ENCODE measurements around the gene CFAP46. TPM values are rescaled to one million over a fixed set of nuclear protein-coding genes. Genes with fewer than 3 reads are reported as not detected.

The CFAP46 gene
- total RNA-seq = under 1 TPM in 1 of 5 experiments, not detected in 4; 0.05 TPM
- polyA plus RNA-seq = not detected
- not detected for total RNA-seq

- DNase-seq (peak in 1 of 9 donors; percentile 14), ATAC-seq (no peak)
- POLR2A ChIA-PET = no interaction called here
- H3K9me3 ChIP-seq (ENCODE audit: control insufficient read depth in 2 of 3, low read length in 3 of 3) = no peaks in the 10 kb centered on the region
- no peaks in the 10 kb centered on the region for H3K36me3 ChIP-seq (ENCODE audit: control insufficient read depth in 2 of 3, insufficient read depth in 3 of 3, low read length in 3 of 3)
- no peaks in the 10 kb centered on the region for H3K4me1 ChIP-seq (ENCODE audit: control insufficient read depth in 2 of 2, insufficient read depth in 2 of 2, low read length in 2 of 2)
- Mint-ChIP-seq H3K4me3 (peak within 1 kb of the TSS; percentile 9 to 91 (median 80)), H3K27ac (peak within 1 kb of the TSS in 2 of 9 donors; percentile 53 to 69), H3K4me1 (peaks cover 0 to 10% (median 5%) of the 10 kb centered on the region in 7 donors), H3K36me3 (peaks cover 0 to 4% (median 0%) of the 10 kb centered on the region in 5 donors), H3K9me3 (peaks cover 0 to 2% (median 0%) of the 10 kb centered on the region in 11 donors), H3K27me3 (peaks cover 41 to 74% (median 53%) of the 10 kb centered on the region in 5 donors)
- no peak within 1 kb of the TSS for H3K27ac ChIP-seq (ENCODE audit: low read depth, low read length)
- CTCF ChIA-PET = no interaction called here
- peak within 1 kb of the TSS; percentile 17 for H3K4me3 ChIP-seq (ENCODE audit: low read length)
- intact Hi-C loops (cut with micrococcal nuclease) = loop anchor here (5.0 kb wide), 3 partner anchors 200 to 385 kb away; no protein-coding TSS in a partner anchor
- no peaks in the 10 kb centered on the region for H3K27me3 ChIP-seq (ENCODE audit: control insufficient read depth in 2 of 2, insufficient read depth in 2 of 2, low read length in 2 of 2)
Measured at GRCh38 chr10:132942101-132943057, at the start of gene CFAP46. CFAP46 (minus strand) TSS chr10:132942570; CDS start chr10:132942484, 86 bp downstream.

- CTCF ChIA-PET = no interaction called here
- no peak for ATAC-seq
- Mint-ChIP-seq H3K9me3 (no peaks in the 10 kb centered on the region), H3K27ac (no peak overlapping the region), H3K4me1 (no peaks in the 10 kb centered on the region), H3K4me3 (no peak overlapping the region), H3K36me3 (no peaks in the 10 kb centered on the region), H3K27me3 (peaks cover 0 to 5% (median 2%) of the 10 kb centered on the region in 5 donors)
- intact Hi-C loops (cut with micrococcal nuclease) = no loop called here
- POLR2A ChIA-PET = no interaction called here
- no peaks in the 10 kb centered on the region for H3K4me1 ChIP-seq (ENCODE audit: control insufficient read depth in 2 of 2, insufficient read depth in 2 of 2, low read length in 2 of 2)
- no peaks in the 10 kb centered on the region for H3K36me3 ChIP-seq (ENCODE audit: control insufficient read depth in 2 of 3, insufficient read depth in 3 of 3, low read length in 3 of 3)
- H3K27me3 ChIP-seq (ENCODE audit: control insufficient read depth in 2 of 2, insufficient read depth in 2 of 2, low read length in 2 of 2) = no peaks in the 10 kb centered on the region
- H3K4me3 ChIP-seq (ENCODE audit: low read length) = no peak overlapping the region
- no peak for DNase-seq
- no peaks in the 10 kb centered on the region for H3K9me3 ChIP-seq (ENCODE audit: control insufficient read depth in 2 of 3, low read length in 3 of 3)
- no peak overlapping the region for H3K27ac ChIP-seq (ENCODE audit: low read depth, low read length)
Measured at GRCh38 chr10:132991706-132992432, 49.5 kb upstream of the CFAP46 start.

- Mint-ChIP-seq H3K27ac (no peak overlapping the region), H3K4me3 (no peak overlapping the region), H3K4me1 (no peaks in the 10 kb centered on the region), H3K27me3 (peaks cover 0 to 2% (median 0%) of the 10 kb centered on the region in 5 donors), H3K36me3 (no peaks in the 10 kb centered on the region), H3K9me3 (no peaks in the 10 kb centered on the region)
- Histone ChIP-seq H3K4me1 (ENCODE audit: control insufficient read depth in 2 of 2, insufficient read depth in 2 of 2, low read length in 2 of 2) (no peaks in the 10 kb centered on the region), H3K9me3 (ENCODE audit: control insufficient read depth in 2 of 3, low read length in 3 of 3) (no peaks in the 10 kb centered on the region), H3K27me3 (ENCODE audit: control insufficient read depth in 2 of 2, insufficient read depth in 2 of 2, low read length in 2 of 2) (no peaks in the 10 kb centered on the region), H3K4me3 (ENCODE audit: low read length) (no peak overlapping the region), H3K36me3 (ENCODE audit: control insufficient read depth in 2 of 3, insufficient read depth in 3 of 3, low read length in 3 of 3) (no peaks in the 10 kb centered on the region), H3K27ac (ENCODE audit: low read depth, low read length) (no peak overlapping the region)
- intact Hi-C loops (cut with micrococcal nuclease) = no loop called here
- ChIA-PET CTCF (no interaction called here), POLR2A (no interaction called here)
- ATAC-seq = no peak
- no peak for DNase-seq
Measured at GRCh38 chr10:132990684-132991545, 48.5 kb upstream of the CFAP46 start.

- intact Hi-C loops (cut with micrococcal nuclease) = no loop called here
- DNase-seq (no peak), ATAC-seq (no peak)
- CTCF ChIA-PET = no interaction called here
- H3K27ac Mint-ChIP-seq = no peak overlapping the region
- no peaks in the 10 kb centered on the region for H3K27me3 ChIP-seq (ENCODE audit: control insufficient read depth in 2 of 2, insufficient read depth in 2 of 2, low read length in 2 of 2)
- H3K4me3 ChIP-seq (ENCODE audit: low read length) = no peak overlapping the region
- POLR2A ChIA-PET = no interaction called here
- no peaks in the 10 kb centered on the region for H3K4me1 Mint-ChIP-seq
- H3K4me1 ChIP-seq (ENCODE audit: control insufficient read depth in 2 of 2, insufficient read depth in 2 of 2, low read length in 2 of 2) = no peaks in the 10 kb centered on the region
- no peaks in the 10 kb centered on the region for H3K36me3 ChIP-seq (ENCODE audit: control insufficient read depth in 2 of 3, insufficient read depth in 3 of 3, low read length in 3 of 3)
- peaks cover 0 to 5% (median 0%) of the 10 kb centered on the region in 5 donors for H3K27me3 Mint-ChIP-seq
- H3K9me3 ChIP-seq (ENCODE audit: control insufficient read depth in 2 of 3, low read length in 3 of 3) = no peaks in the 10 kb centered on the region
- no peaks in the 10 kb centered on the region for H3K36me3 Mint-ChIP-seq
- no peak overlapping the region for H3K4me3 Mint-ChIP-seq
- H3K9me3 Mint-ChIP-seq = no peaks in the 10 kb centered on the region
- no peak overlapping the region for H3K27ac ChIP-seq (ENCODE audit: low read depth, low read length)
Measured at GRCh38 chr10:132989476-132990415, 47.4 kb upstream of the CFAP46 start.

GRCh38 chr10:132988988-132989387, 46.6 kb upstream of the CFAP46 start:
- H3K4me3 ChIP-seq (ENCODE audit: low read length) = no peak overlapping the region
- H3K27ac Mint-ChIP-seq = no peak overlapping the region
- ATAC-seq (no peak), DNase-seq (no peak)
- H3K27me3 ChIP-seq (ENCODE audit: control insufficient read depth in 2 of 2, insufficient read depth in 2 of 2, low read length in 2 of 2) = no peaks in the 10 kb centered on the region
- peaks cover 0 to 5% (median 0%) of the 10 kb centered on the region in 5 donors for H3K27me3 Mint-ChIP-seq
- H3K4me1 ChIP-seq (ENCODE audit: control insufficient read depth in 2 of 2, insufficient read depth in 2 of 2, low read length in 2 of 2) = no peaks in the 10 kb centered on the region
- H3K9me3 ChIP-seq (ENCODE audit: control insufficient read depth in 2 of 3, low read length in 3 of 3) = no peaks in the 10 kb centered on the region
- H3K27ac ChIP-seq (ENCODE audit: low read depth, low read length) = no peak overlapping the region
- H3K4me3 Mint-ChIP-seq = no peak overlapping the region
- H3K36me3 Mint-ChIP-seq = no peaks in the 10 kb centered on the region
- no peaks in the 10 kb centered on the region for H3K4me1 Mint-ChIP-seq
- H3K9me3 Mint-ChIP-seq = no peaks in the 10 kb centered on the region
- POLR2A ChIA-PET = no interaction called here
- H3K36me3 ChIP-seq (ENCODE audit: control insufficient read depth in 2 of 3, insufficient read depth in 3 of 3, low read length in 3 of 3) = no peaks in the 10 kb centered on the region
- intact Hi-C loops (cut with micrococcal nuclease) = no loop called here
- CTCF ChIA-PET = no interaction called here
